Measurements from ENCODE around the gene DDO. TPM values are rescaled to one million over a fixed set of nuclear protein-coding genes. Genes with fewer than 3 reads are reported as not detected.

Gene DDO
- total and polyA plus RNA-seq, 8 donors = 0.40 to 4.1 (median 1.2) TPM; not detected in 3

DNA sequence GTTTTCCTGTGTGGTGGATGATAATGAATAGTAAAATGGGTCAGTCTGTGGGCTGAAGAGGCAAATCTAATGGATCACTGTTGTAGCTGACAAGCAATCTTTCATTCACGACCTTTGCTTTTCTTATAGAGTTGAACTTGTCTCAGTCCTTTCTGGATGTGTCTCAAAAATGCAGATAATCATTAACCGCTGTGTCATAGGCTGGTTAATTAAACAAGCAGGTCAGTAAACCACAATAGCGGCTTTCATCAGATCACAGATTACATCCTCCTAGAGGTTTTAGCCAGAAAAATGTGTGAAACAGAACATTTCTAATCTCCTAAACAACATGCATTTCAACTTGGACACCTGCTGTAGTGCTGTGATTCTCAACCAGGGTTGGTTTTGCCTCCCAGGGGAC lies 54.7 kb downstream of the DDO start:
- DNase-seq = no peak
- no peak for TF ChIP-seq EP300 (IDR thresholded peaks at IDR 0.05)
- no peak for TF ChIP-seq POLR2AphosphoS5 (IDR thresholded peaks at IDR 0.05)
- TF ChIP-seq, protein P1, sequence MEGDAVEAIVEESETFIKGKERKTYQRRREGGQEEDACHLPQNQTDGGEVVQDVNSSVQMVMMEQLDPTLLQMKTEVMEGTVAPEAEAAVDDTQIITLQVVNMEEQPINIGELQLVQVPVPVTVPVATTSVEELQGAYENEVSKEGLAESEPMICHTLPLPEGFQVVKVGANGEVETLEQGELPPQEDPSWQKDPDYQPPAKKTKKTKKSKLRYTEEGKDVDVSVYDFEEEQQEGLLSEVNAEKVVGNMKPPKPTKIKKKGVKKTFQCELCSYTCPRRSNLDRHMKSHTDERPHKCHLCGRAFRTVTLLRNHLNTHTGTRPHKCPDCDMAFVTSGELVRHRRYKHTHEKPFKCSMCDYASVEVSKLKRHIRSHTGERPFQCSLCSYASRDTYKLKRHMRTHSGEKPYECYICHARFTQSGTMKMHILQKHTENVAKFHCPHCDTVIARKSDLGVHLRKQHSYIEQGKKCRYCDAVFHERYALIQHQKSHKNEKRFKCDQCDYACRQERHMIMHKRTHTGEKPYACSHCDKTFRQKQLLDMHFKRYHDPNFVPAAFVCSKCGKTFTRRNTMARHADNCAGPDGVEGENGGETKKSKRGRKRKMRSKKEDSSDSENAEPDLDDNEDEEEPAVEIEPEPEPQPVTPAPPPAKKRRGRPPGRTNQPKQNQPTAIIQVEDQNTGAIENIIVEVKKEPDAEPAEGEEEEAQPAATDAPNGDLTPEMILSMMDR (IDR thresholded peaks at IDR 0.05) = no peak
- no peak for TF ChIP-seq POLR2A (IDR thresholded peaks at IDR 0.05)
- Histone ChIP-seq H3K36me3 (no peaks in the 10 kb centered on the region), H3K9me3 (no peaks in the 10 kb centered on the region), H3K4me1 (peaks cover 0 to 36% (median 13%) of the 10 kb centered on the region in 4 donors), H3K4me3 (no peak overlapping the region), H3K27ac (peak overlapping the region in 1 of 5 donors; percentile 92), H3K27me3 (peaks cover 0 to 30% (median 20%) of the 10 kb centered on the region in 3 donors)
- intact Hi-C loops (cut with DNase I; ENCODE audit: low total_unique reads) = no loop called here
- WGBS, 5 donors = 29 to 62% (median 44%) methylated on average over 3 of the region's 3 CpGs

- Histone ChIP-seq H3K4me3 (no peak overlapping the region), H3K36me3 (no peaks in the 10 kb centered on the region), H3K4me1 (peaks cover 6 to 43% (median 18%) of the 10 kb centered on the region in 4 donors), H3K27ac (peak overlapping the region in 4 of 5 donors; percentile 50 to 92 (median 84)), H3K27me3 (peaks cover 0 to 30% (median 20%) of the 10 kb centered on the region in 3 donors), H3K9me3 (no peaks in the 10 kb centered on the region)
- intact Hi-C loops (cut with DNase I; ENCODE audit: low total_unique reads) = no loop called here
- DNase-seq = no peak
- TF ChIP-seq EP300 (IDR thresholded peaks at IDR 0.05) (no peak), POLR2AphosphoS5 (IDR thresholded peaks at IDR 0.05) (no peak), POLR2A (IDR thresholded peaks at IDR 0.05) (no peak)
- TF ChIP-seq, protein P1 (IDR thresholded peaks at IDR 0.05) = no peak
- WGBS, 5 donors = 51 to 70% (median 63%) methylated on average over 5 of the region's 5 CpGs
These were observed 55.8 kb downstream of the DDO start for GRCh38 chr6:110359556-110359955.

GRCh38 chr6:110358553-110359160 lies 56.7 kb downstream of the DDO start:
- peaks cover 0 to 30% (median 20%) of the 10 kb centered on the region in 3 donors for H3K27me3 ChIP-seq
- no peaks in the 10 kb centered on the region for H3K36me3 ChIP-seq
- DNase-seq = no peak
- TF ChIP-seq POLR2A (IDR thresholded peaks at IDR 0.05) (no peak), POLR2AphosphoS5 (IDR thresholded peaks at IDR 0.05) (no peak), EP300 (IDR thresholded peaks at IDR 0.05) (no peak)
- TF ChIP-seq, protein P1 (IDR thresholded peaks at IDR 0.05) = no peak
- 39 to 51% (median 47%) methylated on average over 10 to 13 of the region's 13 CpGs for WGBS, 5 donors
- intact Hi-C loops (cut with DNase I; ENCODE audit: low total_unique reads) = no loop called here
- peak overlapping the region; percentile 58 to 63 (median 60) for H3K4me3 ChIP-seq
- H3K27ac ChIP-seq = peak overlapping the region; percentile 69 to 92 (median 84)
- no peaks in the 10 kb centered on the region for H3K9me3 ChIP-seq
- H3K4me1 ChIP-seq = peaks cover 6 to 43% (median 20%) of the 10 kb centered on the region in 4 donors

DNA sequence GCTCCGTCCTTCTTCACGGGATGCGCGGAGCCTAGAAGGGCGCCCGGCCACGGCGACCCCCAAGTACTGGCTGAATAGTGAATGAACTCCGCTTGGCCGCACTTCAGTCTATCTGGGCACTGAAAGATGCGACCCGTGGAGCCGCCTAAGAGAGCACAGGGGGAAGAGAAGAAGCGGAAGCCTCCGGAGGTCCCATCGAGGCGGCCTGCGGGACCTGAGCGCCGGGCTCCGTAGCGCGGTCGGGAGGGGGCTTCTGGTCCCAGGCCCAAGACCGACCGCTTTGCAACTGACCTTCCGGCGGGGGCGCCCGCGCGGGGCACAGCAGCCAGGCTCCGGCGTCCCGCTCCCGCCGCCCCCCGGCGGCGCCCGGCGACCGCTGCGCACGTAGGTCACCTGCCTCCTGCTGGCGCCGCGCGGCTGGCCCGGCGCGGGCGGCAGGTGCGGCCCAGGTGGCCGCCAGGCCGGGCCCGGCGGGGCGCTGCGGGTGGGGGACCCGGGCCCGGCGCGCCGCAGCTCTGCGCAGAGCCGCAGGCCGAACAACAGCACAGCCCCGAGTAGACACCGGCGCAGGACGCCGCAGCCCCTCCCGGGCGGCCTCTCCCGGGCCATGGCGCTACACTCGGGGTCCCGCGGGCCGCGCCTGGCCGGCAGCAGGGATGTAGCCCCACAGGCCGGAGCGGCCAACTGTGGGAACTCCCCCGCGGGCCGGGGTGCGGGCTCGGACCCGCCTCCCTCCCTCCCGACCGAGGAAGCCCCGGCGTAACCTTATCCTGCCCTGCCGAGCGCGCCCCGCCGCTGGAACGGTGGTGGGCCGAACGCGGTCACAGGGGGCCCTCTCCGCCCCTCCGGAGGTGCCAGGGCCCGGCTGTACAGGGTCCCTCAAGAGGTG lies 57.5 kb downstream of the DDO start, which contains the start of gene METTL24:
METTL24 (minus strand) TSS at position 686 of the 889 bp plus-strand sequence; CDS start at position 609, 77 bp downstream.
- TF ChIP-seq POLR2AphosphoS5 (IDR thresholded peaks at IDR 0.05) (no peak), POLR2A (IDR thresholded peaks at IDR 0.05) (no peak)
- no peaks in the 10 kb centered on the region for H3K36me3 ChIP-seq
- no peaks in the 10 kb centered on the region for H3K9me3 ChIP-seq
- peaks cover 0 to 30% (median 20%) of the 10 kb centered on the region in 3 donors for H3K27me3 ChIP-seq
- H3K4me1 ChIP-seq = peaks cover 6 to 50% (median 20%) of the 10 kb centered on the region in 4 donors
- H3K27ac ChIP-seq = peak within 1 kb of the TSS; percentile 69 to 92 (median 84)
- peak; percentile 27 to 74 for DNase-seq
- intact Hi-C loops (cut with DNase I; ENCODE audit: low total_unique reads) = no loop called here
- WGBS, 5 donors = 1 to 13% (median 1%) methylated on average over 15 to 107 of the region's 107 CpGs
- H3K4me3 ChIP-seq = peak within 1 kb of the TSS; percentile 58 to 63 (median 60)
